Measurements from ENCODE around the gene UBE2G1. TPM values are rescaled to one million over a fixed set of nuclear protein-coding genes. Genes with fewer than 3 reads are reported as not detected.
A peak's percentile ranks its signal among the peaks of the same experiment; 100 is the strongest.

The UBE2G1 gene
- total and polyA plus RNA-seq, 2 donors from 2014 or later, result 26.7 to 50.9 TPM

- TF ChIP-seq, protein P1, sequence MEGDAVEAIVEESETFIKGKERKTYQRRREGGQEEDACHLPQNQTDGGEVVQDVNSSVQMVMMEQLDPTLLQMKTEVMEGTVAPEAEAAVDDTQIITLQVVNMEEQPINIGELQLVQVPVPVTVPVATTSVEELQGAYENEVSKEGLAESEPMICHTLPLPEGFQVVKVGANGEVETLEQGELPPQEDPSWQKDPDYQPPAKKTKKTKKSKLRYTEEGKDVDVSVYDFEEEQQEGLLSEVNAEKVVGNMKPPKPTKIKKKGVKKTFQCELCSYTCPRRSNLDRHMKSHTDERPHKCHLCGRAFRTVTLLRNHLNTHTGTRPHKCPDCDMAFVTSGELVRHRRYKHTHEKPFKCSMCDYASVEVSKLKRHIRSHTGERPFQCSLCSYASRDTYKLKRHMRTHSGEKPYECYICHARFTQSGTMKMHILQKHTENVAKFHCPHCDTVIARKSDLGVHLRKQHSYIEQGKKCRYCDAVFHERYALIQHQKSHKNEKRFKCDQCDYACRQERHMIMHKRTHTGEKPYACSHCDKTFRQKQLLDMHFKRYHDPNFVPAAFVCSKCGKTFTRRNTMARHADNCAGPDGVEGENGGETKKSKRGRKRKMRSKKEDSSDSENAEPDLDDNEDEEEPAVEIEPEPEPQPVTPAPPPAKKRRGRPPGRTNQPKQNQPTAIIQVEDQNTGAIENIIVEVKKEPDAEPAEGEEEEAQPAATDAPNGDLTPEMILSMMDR (IDR thresholded peaks at IDR 0.05; ENCODE audit: borderline replicate concordance, extremely low read depth, insufficient read depth), result no peak
- peaks cover 0 to 12% (median 7%) of the 10 kb centered on the region in 3 donors for H3K4me1 ChIP-seq (ENCODE audit: control insufficient read depth in 2 of 3, insufficient read depth in 2 of 3, low read depth in 1 of 3, low read length in 3 of 3)
- FAIRE-seq (no peak), DNase-seq (peak; percentile 21 to 86 (median 46))
- H3K36me3 ChIP-seq (ENCODE audit: control insufficient read depth in 2 of 3, insufficient read depth in 3 of 3, low read length in 3 of 3), result no peaks in the 10 kb centered on the region
- H3K9me3 ChIP-seq (ENCODE audit: control insufficient read depth in 2 of 3, insufficient read depth in 1 of 3, low read length in 3 of 3), result no peaks in the 10 kb centered on the region
- H3K27me3 ChIP-seq (ENCODE audit: control insufficient read depth, insufficient read depth, low read length), result no peaks in the 10 kb centered on the region
- peak overlapping the region; percentile 80 to 86 for H3K27ac ChIP-seq (ENCODE audit: low read depth in 2 of 2, low read length in 2 of 2)
- peak overlapping the region in 1 of 3 donors; percentile 40 for H3K4me3 ChIP-seq (ENCODE audit: low read length in 3 of 3)
- H3K9ac ChIP-seq (ENCODE audit: low read length in 3 of 3), result peak overlapping the region in 1 of 3 donors; percentile 65
- intact Hi-C loops (cut with DNase I), result no loop called here
Observed at GRCh38 chr17:4247971-4248388, 118.5 kb downstream of the UBE2G1 start.

DNA sequence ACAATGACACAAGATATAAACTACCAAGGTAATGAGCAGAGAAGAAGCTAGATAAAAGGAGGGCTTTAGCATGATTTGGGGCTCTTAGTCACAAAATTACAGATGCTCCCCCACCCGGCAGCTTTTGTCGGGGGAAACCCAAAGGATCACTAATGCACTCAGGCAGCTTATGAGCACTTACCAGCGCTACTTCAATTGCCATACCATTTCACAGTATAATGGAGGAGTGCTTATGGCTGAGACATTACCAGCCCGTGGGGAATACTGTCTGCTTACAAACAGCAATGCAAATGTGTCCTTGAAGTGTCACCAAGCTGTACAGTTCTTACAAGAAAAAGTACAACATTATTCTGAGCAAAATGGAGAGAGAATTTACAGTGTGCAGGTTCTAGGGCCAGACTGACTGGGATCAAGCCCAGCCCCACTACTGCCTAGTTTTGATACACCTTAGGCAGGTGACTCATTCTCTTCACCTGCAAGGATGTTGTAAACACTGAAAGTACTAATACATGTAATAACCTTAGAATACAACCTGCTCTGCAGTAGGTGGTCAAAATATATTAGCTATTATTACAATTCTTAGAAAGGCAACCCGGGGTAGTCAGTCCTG is 119.0 kb downstream of the UBE2G1 start:
- no peak for FAIRE-seq

DNA sequence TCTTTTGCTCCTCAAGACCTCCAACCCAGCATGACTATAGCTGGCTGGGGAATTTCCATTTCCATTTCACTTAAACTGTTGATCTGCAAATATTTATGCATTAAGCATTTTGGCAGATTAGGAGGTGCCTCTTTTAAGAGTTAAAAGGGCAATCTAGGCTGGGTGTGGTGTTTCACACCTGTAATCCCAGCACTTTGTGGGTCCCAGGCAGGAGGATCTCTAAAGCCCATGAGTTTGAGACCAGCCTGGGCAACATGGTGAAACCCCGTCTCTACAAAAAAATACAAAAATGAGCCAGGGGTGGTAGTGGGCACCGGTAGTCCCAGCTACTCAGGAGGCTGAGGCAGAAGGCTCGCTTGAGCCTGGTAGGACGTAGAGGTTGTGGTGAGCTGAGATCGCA is 119.8 kb downstream of the UBE2G1 start:
- TF ChIP-seq, protein P1 (IDR thresholded peaks at IDR 0.05; ENCODE audit: borderline replicate concordance, extremely low read depth, insufficient read depth), result no peak

More for the DNA sequence above, 119.0 kb downstream of the UBE2G1 start:
- no peaks in the 10 kb centered on the region for H3K9me3 ChIP-seq (ENCODE audit: control insufficient read depth in 2 of 3, insufficient read depth in 1 of 3, low read length in 3 of 3)
- H3K4me3 ChIP-seq (ENCODE audit: low read length in 3 of 3), result peak overlapping the region in 1 of 3 donors; percentile 40
- peak overlapping the region in 1 of 3 donors; percentile 65 for H3K9ac ChIP-seq (ENCODE audit: low read length in 3 of 3)
- intact Hi-C loops (cut with DNase I), result no loop called here
- no peaks in the 10 kb centered on the region for H3K36me3 ChIP-seq (ENCODE audit: control insufficient read depth in 2 of 3, insufficient read depth in 3 of 3, low read length in 3 of 3)
- no peaks in the 10 kb centered on the region for H3K27me3 ChIP-seq (ENCODE audit: control insufficient read depth, insufficient read depth, low read length)
- H3K4me1 ChIP-seq (ENCODE audit: control insufficient read depth in 2 of 3, insufficient read depth in 2 of 3, low read depth in 1 of 3, low read length in 3 of 3), result peaks cover 0 to 12% (median 7%) of the 10 kb centered on the region in 3 donors
- H3K27ac ChIP-seq (ENCODE audit: low read depth in 2 of 2, low read length in 2 of 2), result peak overlapping the region; percentile 80 to 86
- no peak for DNase-seq
- TF ChIP-seq, protein P1 (IDR thresholded peaks at IDR 0.05; ENCODE audit: borderline replicate concordance, extremely low read depth, insufficient read depth), result no peak

More for the DNA sequence above, 119.8 kb downstream of the UBE2G1 start:
- peaks cover 0 to 12% (median 7%) of the 10 kb centered on the region in 3 donors for H3K4me1 ChIP-seq (ENCODE audit: control insufficient read depth in 2 of 3, insufficient read depth in 2 of 3, low read depth in 1 of 3, low read length in 3 of 3)
- no peak overlapping the region for H3K4me3 ChIP-seq (ENCODE audit: low read length in 3 of 3)
- H3K36me3 ChIP-seq (ENCODE audit: control insufficient read depth in 2 of 3, insufficient read depth in 3 of 3, low read length in 3 of 3), result no peaks in the 10 kb centered on the region
- intact Hi-C loops (cut with DNase I), result no loop called here
- H3K27ac ChIP-seq (ENCODE audit: low read depth in 2 of 2, low read length in 2 of 2), result no peak overlapping the region
- no peak overlapping the region for H3K9ac ChIP-seq (ENCODE audit: low read length in 3 of 3)
- FAIRE-seq (no peak), DNase-seq (no peak)
- no peaks in the 10 kb centered on the region for H3K27me3 ChIP-seq (ENCODE audit: control insufficient read depth, insufficient read depth, low read length)
- no peaks in the 10 kb centered on the region for H3K9me3 ChIP-seq (ENCODE audit: control insufficient read depth in 2 of 3, insufficient read depth in 1 of 3, low read length in 3 of 3)
